ENCODE data around the gene MRPL40. TPM values are rescaled to one million over a fixed set of nuclear protein-coding genes. Genes with fewer than 3 reads are reported as not detected.

The MRPL40 gene
- total and polyA plus RNA-seq, 12 donors = 22.4 to 132 (median 54.7) TPM

GRCh38 chr22:19483481-19484244 is 51.3 kb downstream of the MRPL40 start:
- Histone ChIP-seq H3K27me3 (no peaks in the 10 kb centered on the region), H3K9me3 (replicated peaks in 1 of 3) (no peaks in the 10 kb centered on the region), H3K27ac (no peak overlapping the region), H3K36me3 (replicated peaks in 1 of 2) (no peaks in the 10 kb centered on the region), H3K4me3 (no peak overlapping the region), H3K4me1 (replicated peaks in 1 of 2) (peaks cover 3 to 5% of the 10 kb centered on the region in 2 donors)
- DNase-seq = peak in 1 of 7 donors; percentile 47
- intact Hi-C loops (cut with DNase I) = loop anchor here in 1 of 2 donors (10.0 kb wide), 1 partner anchor 141 kb away; no protein-coding TSS in a partner anchor
- TF ChIP-seq, protein P1, sequence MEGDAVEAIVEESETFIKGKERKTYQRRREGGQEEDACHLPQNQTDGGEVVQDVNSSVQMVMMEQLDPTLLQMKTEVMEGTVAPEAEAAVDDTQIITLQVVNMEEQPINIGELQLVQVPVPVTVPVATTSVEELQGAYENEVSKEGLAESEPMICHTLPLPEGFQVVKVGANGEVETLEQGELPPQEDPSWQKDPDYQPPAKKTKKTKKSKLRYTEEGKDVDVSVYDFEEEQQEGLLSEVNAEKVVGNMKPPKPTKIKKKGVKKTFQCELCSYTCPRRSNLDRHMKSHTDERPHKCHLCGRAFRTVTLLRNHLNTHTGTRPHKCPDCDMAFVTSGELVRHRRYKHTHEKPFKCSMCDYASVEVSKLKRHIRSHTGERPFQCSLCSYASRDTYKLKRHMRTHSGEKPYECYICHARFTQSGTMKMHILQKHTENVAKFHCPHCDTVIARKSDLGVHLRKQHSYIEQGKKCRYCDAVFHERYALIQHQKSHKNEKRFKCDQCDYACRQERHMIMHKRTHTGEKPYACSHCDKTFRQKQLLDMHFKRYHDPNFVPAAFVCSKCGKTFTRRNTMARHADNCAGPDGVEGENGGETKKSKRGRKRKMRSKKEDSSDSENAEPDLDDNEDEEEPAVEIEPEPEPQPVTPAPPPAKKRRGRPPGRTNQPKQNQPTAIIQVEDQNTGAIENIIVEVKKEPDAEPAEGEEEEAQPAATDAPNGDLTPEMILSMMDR (IDR thresholded peaks at IDR 0.05) = no peak
- no peak for TF ChIP-seq POLR2A (IDR thresholded peaks at IDR 0.05)
- 81 to 87% (median 86%) methylated on average over 8 of the region's 8 CpGs for WGBS, 4 donors

Other genes with a start within 250 kb of the MRPL40 start
- 10 to 100 TPM; 13.0 to 62.8 (median 15.4) TPM for gene CLTCL1, start 140.8 kb upstream of the MRPL40 start, total RNA-seq
- 10 to 100 TPM; 26.9 to 39.5 (median 28.6) TPM for gene CLTCL1, start 140.8 kb upstream of the MRPL40 start, polyA plus RNA-seq
- 10 to 100 TPM; 11.1 to 47.8 (median 22.0) TPM for gene HIRA, start 812 bp upstream of the MRPL40 start, total RNA-seq
- 10 to 100 TPM in 2 of 3 donors, 1 to 10 TPM in 1; 8.4 to 18.5 (median 11.2) TPM for gene HIRA, start 812 bp upstream of the MRPL40 start, polyA plus RNA-seq
- 10 to 100 TPM; 27.0 to 72.5 (median 41.2) TPM for gene C22orf39, start 15.2 kb downstream of the MRPL40 start, total RNA-seq
- 10 to 100 TPM; 39.6 to 49.6 (median 48.0) TPM for gene C22orf39, start 15.2 kb downstream of the MRPL40 start, polyA plus RNA-seq
- 10 to 100 TPM; 20.1 to 93.3 (median 45.5) TPM for gene UFD1, start 46.6 kb downstream of the MRPL40 start, total RNA-seq
- gene UFD1, start 46.6 kb downstream of the MRPL40 start, polyA plus RNA-seq = 100 to 1,000 TPM in 1 of 3 donors, 10 to 100 TPM in 2; 42.6 to 128 (median 67.6) TPM
- gene CDC45, start 47.4 kb downstream of the MRPL40 start, total RNA-seq = 1 to 10 TPM in 5 of 9 donors, under 1 TPM in 3, not detected in 1; 0.87 to 7.7 (median 1.2) TPM
- 1 to 10 TPM in 2 of 3 donors, under 1 TPM in 1; 0.88 to 2.2 (median 2.0) TPM for gene CDC45, start 47.4 kb downstream of the MRPL40 start, polyA plus RNA-seq
- 10 to 100 TPM in 8 of 9 donors, 1 to 10 TPM in 1; 7.8 to 78.1 (median 29.2) TPM for gene CLDN5, start 91.9 kb downstream of the MRPL40 start, total RNA-seq
- gene CLDN5, start 91.9 kb downstream of the MRPL40 start, polyA plus RNA-seq = 100 to 1,000 TPM in 1 of 3 donors, 10 to 100 TPM in 1, under 1 TPM in 1; 0.40 to 122 (median 42.3) TPM